Activated B cell treated with CpG ODN at 0.5 μM for 24 hours (primary cell): Measurements from ENCODE around the gene CRACR2A. TPM values are rescaled to one million over a fixed set of nuclear protein-coding genes. Genes with fewer than 3 reads are reported as not detected.

Experiments used
- ATAC-seq: fragments of 200-7000 bp; cut with Tn5 transposase; one replicate; pipeline ENCODE4 v1.10.0; 2021; ENCODE audit warnings: low read depth, mild to moderate bottlenecking, moderate library complexity
- CTCF ChIA-PET: fragments of 350-600 bp; sonication (Branson Sonifier 250); formaldehyde crosslinking; loops from one replicate; lab custom pipeline; 2021; ENCODE audit warnings: antibody characterized with exemption; lab: Charles Lee
- POLR2A ChIA-PET: fragments of 350-600 bp; sonication (Branson Sonifier 250); formaldehyde crosslinking; loops from one replicate; lab custom pipeline; 2021; ENCODE audit warnings: antibody characterized with exemption; lab: Charles Lee
- DNase-seq: peaks from one replicate; pipeline ENCODE4 v3.0.0; 2022
- H3K27ac Mint-ChIP-seq: one replicate; pipeline ENCODE4 v1.8.0; 2020; ENCODE audit warnings: mixed read lengths
- H3K27me3 Mint-ChIP-seq: one replicate; pipeline ENCODE4 v1.8.0; 2021; ENCODE audit warnings: mixed read lengths
- H3K36me3 Mint-ChIP-seq: one replicate; pipeline ENCODE4 v1.8.0; 2021; ENCODE audit warnings: low read depth, mixed read lengths
- H3K4me1 Mint-ChIP-seq: one replicate; pipeline ENCODE4 v1.8.0; 2021; ENCODE audit warnings: mixed read lengths
- H3K4me3 Mint-ChIP-seq: one replicate; pipeline ENCODE4 v1.8.0; 2020; ENCODE audit warnings: mild to moderate bottlenecking, mixed read lengths
- H3K9me3 Mint-ChIP-seq: one replicate; pipeline ENCODE4 v1.8.0; 2020; ENCODE audit warnings: mixed read lengths
- intact Hi-C: fragments of 100-400 bp; cut with micrococcal nuclease; formaldehyde crosslinking; loops from one replicate; pipeline ENCODE4 v1.15.1; 2024
- total RNA-seq: library from RNA; stranded (reverse); gene quantifications from 2 replicates; pipeline ENCODE4 v1.2.3, GENCODE V29; 2022
- TF ChIP-seq, protein P1 (sequence below): fragments of 200-600 bp; IDR thresholded peaks from one replicate; pipeline ENCODE4 v1.8.0; 2022; ENCODE audit warnings: antibody characterized with exemption, mild to moderate bottlenecking

CRACR2A gene
- total RNA-seq, 1 donor from 2014 or later = 25.8 TPM

DNA sequence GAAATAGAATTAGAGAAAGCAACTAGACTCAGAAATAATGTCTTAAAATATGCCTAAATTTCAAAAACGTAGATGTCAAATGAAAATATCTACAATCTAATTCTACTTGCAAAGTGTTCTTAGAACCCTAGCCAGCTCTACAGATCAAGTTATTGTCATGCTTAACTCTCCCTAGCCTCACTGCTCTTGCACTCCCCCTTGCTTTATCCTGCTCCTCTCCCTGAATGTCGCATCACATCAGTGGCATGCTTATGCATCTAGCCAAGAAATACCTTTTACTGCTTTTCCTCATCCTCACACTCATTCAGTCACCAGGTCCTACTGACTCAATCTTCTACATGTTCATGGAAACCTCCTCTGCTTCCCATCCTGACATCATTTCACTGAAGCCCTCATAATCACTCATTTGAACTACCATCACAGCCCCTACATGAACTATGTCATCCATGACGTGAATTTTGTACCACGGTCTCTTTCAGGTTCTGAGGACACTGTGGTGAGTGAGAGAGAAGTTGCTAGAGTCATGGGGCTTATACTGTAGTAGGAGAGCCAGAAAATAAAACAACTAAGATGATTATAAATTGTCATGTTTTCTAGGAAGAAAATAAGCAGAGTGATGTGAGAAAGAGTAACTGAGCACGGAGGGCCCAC is 22.6 kb upstream of the CRACR2A start:
- ATAC-seq (no peak), DNase-seq (no peak)
- Mint-ChIP-seq H3K4me1 (no peaks in the 10 kb centered on the region), H3K4me3 (no peak overlapping the region), H3K27me3 (no peaks in the 10 kb centered on the region), H3K27ac (no peak overlapping the region), H3K36me3 (no peaks in the 10 kb centered on the region), H3K9me3 (no peaks in the 10 kb centered on the region)
- intact Hi-C loops = no loop called here
- TF ChIP-seq, protein P1, sequence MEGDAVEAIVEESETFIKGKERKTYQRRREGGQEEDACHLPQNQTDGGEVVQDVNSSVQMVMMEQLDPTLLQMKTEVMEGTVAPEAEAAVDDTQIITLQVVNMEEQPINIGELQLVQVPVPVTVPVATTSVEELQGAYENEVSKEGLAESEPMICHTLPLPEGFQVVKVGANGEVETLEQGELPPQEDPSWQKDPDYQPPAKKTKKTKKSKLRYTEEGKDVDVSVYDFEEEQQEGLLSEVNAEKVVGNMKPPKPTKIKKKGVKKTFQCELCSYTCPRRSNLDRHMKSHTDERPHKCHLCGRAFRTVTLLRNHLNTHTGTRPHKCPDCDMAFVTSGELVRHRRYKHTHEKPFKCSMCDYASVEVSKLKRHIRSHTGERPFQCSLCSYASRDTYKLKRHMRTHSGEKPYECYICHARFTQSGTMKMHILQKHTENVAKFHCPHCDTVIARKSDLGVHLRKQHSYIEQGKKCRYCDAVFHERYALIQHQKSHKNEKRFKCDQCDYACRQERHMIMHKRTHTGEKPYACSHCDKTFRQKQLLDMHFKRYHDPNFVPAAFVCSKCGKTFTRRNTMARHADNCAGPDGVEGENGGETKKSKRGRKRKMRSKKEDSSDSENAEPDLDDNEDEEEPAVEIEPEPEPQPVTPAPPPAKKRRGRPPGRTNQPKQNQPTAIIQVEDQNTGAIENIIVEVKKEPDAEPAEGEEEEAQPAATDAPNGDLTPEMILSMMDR = no peak
- ChIA-PET CTCF (no interaction called here), POLR2A (no interaction called here)

DNA sequence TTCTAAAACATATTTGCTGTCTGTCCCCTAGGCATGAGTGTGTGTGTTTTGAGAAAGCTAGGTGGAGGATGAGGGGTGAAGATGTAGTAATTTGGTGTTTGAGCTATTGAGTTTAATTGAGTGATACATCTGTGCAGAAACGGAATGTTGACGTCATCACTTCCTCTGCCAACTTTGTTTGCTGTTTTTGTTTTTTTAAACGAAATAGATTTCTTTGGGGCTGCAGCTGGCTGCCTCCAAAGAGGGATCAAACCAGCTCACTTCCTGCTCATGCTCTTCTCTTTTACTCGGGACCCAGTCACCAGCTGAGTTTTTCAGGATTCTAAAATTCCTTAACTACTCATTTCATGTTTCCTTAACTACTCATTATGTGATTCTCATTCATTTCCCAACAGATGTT is 19.5 kb upstream of the CRACR2A start:
- Mint-ChIP-seq H3K36me3 (no peaks in the 10 kb centered on the region), H3K27me3 (no peaks in the 10 kb centered on the region), H3K4me1 (no peaks in the 10 kb centered on the region), H3K9me3 (no peaks in the 10 kb centered on the region), H3K27ac (no peak overlapping the region), H3K4me3 (no peak overlapping the region)
- POLR2A ChIA-PET = no interaction called here
- CTCF ChIA-PET = interaction anchor here (2.2 kb wide), 1 partner anchor 472 kb away, joined by 9 read pairs; no protein-coding TSS in a partner anchor
- intact Hi-C loops = no loop called here
- DNase-seq = no peak
- TF ChIP-seq, protein P1 = no peak
- no peak for ATAC-seq

DNA sequence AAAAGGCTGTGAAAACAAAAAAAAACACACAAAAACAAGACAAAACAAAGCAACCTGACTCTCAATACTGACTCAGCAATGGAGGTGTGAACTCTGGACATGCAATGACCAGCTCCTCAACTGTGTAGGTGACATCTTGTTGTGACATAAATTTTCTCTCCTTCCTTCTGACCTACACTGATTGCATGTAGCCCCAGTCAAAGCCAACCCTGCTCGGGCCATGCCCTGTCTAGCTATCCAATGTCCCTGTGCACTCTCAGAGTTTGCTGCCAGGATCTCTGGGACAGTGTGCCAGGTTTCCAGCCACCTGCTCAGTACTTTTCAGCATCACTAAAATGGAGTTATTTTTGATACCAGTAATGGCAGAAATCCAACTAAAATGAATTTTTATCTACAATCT is 18.9 kb upstream of the CRACR2A start:
- ATAC-seq (no peak), DNase-seq (no peak)
- Mint-ChIP-seq H3K27me3 (no peaks in the 10 kb centered on the region), H3K27ac (no peak overlapping the region), H3K36me3 (no peaks in the 10 kb centered on the region), H3K4me1 (no peaks in the 10 kb centered on the region), H3K4me3 (no peak overlapping the region), H3K9me3 (no peaks in the 10 kb centered on the region)
- TF ChIP-seq, protein P1 = no peak
- intact Hi-C loops = no loop called here
- ChIA-PET CTCF (interaction anchor here (2.2 kb wide), 1 partner anchor 472 kb away, joined by 9 read pairs; no protein-coding TSS in a partner anchor), POLR2A (no interaction called here)

DNA sequence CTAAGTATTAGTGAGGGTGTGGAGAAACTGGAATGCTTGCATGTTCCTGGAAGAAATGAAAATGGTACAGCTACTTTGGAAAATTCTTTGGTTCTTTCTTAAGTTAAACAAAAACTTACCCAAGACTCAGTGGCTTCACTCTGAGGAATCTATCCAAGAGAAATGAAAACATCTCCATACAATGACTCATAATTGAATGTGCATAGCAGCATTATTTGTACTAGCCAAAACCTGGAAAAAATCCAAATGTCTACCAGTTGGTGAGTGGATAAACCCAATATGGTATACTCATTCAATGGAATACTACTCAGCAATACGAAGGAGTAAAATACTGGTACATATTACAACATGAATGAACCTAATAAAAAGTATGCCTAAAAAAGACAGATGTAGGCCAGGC is 18.0 kb upstream of the CRACR2A start:
- Mint-ChIP-seq H3K4me1 (no peaks in the 10 kb centered on the region), H3K36me3 (no peaks in the 10 kb centered on the region), H3K9me3 (no peaks in the 10 kb centered on the region), H3K27ac (no peak overlapping the region), H3K4me3 (no peak overlapping the region), H3K27me3 (no peaks in the 10 kb centered on the region)
- no peak for ATAC-seq
- DNase-seq = no peak
- TF ChIP-seq, protein P1 = no peak
- ChIA-PET CTCF (interaction anchor here (2.2 kb wide), 1 partner anchor 471 kb away, joined by 9 read pairs; no protein-coding TSS in a partner anchor), POLR2A (no interaction called here)
- intact Hi-C loops = no loop called here

DNA sequence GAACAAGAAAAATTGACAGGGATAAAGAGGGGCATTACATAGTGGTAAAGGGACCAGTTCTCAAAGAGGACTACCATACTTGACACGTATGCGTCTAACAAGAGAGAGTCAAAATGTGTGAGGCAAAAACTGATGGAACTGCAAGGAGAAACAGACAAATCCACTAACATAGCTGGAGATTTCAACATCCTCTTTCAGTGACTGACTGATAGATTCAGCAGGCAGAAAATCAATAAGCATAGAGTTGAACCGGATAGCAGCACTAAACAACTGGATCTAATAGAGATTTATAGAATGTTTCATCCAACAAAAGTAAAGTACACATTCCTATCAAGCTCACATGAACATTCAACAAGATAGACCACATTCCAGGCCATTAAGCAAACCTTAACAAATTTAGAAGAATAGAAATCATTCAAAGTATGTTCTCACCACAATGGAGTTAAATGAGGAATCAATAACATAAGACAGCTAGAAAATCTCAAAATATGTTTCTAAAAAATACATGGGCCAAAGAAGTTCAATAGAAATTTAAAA is 16.1 kb upstream of the CRACR2A start:
- no peak overlapping the region for H3K4me3 Mint-ChIP-seq
- no peaks in the 10 kb centered on the region for H3K4me1 Mint-ChIP-seq
- ATAC-seq = no peak
- POLR2A ChIA-PET = no interaction called here
- CTCF ChIA-PET = no interaction called here
- H3K27ac Mint-ChIP-seq = no peak overlapping the region
- no peak for DNase-seq
- TF ChIP-seq, protein P1 = no peak
- intact Hi-C loops = no loop called here
- no peaks in the 10 kb centered on the region for H3K27me3 Mint-ChIP-seq
- no peaks in the 10 kb centered on the region for H3K36me3 Mint-ChIP-seq
- no peaks in the 10 kb centered on the region for H3K9me3 Mint-ChIP-seq
